ENCODE results near the gene LDAH.

DNA sequence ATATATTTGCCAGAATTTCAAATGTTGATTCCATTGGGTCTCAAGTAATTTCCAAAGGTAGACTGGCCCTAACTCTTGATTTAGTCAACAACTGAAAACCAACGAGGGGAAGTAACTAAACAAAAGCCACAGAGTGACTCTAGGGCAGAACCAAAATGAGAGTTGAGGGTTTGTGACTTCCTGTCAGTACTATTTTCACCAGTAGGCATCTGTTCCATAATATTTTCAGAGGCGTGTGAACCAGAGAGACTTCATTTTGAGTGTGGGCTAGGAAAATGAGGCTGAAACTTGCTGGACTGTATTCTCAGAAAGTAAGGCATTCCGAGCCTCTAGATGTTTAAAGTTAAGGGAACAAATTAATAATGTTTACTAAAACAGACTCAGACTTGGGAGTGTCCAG is 85.4 kb downstream of the LDAH start:
- TF ChIP-seq, protein P1, sequence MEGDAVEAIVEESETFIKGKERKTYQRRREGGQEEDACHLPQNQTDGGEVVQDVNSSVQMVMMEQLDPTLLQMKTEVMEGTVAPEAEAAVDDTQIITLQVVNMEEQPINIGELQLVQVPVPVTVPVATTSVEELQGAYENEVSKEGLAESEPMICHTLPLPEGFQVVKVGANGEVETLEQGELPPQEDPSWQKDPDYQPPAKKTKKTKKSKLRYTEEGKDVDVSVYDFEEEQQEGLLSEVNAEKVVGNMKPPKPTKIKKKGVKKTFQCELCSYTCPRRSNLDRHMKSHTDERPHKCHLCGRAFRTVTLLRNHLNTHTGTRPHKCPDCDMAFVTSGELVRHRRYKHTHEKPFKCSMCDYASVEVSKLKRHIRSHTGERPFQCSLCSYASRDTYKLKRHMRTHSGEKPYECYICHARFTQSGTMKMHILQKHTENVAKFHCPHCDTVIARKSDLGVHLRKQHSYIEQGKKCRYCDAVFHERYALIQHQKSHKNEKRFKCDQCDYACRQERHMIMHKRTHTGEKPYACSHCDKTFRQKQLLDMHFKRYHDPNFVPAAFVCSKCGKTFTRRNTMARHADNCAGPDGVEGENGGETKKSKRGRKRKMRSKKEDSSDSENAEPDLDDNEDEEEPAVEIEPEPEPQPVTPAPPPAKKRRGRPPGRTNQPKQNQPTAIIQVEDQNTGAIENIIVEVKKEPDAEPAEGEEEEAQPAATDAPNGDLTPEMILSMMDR (conservative IDR thresholded peaks at IDR 0.05; ENCODE audit: low read depth, low read length), result no peak
- TF ChIP-seq EZH2phosphoT487 (IDR thresholded peaks at IDR 0.05; ENCODE audit: borderline replicate concordance, low read length), result no peak
